ENCODE measurements around the gene CBFA2T3.

CBFA2T3 gene

GRCh38 chr16:88878356-88878755 is 98.7 kb downstream of the CBFA2T3 start:
- Histone ChIP-seq H3K79me2 (ENCODE audit: insufficient read depth, low read length) (no peaks in the 10 kb centered on the region), H3K4me3 (ENCODE audit: low read depth in 1 of 2, low read length in 2 of 2) (no peak overlapping the region), H2AFZ (ENCODE audit: low read depth, low read length) (no peak overlapping the region), H3K36me3 (ENCODE audit: insufficient read depth, low read length) (no peaks in the 10 kb centered on the region), H3K27ac (ENCODE audit: low read length) (no peak overlapping the region), H3K4me2 (ENCODE audit: insufficient read depth, low read length) (no peak overlapping the region), H4K20me1 (ENCODE audit: insufficient read depth, low read length) (0 out of 2 replicates have a peak, but pooled peaks cover 3% of the 10 kb centered on the region), H3K9me3 (ENCODE audit: insufficient read depth, low read length, severe bottlenecking) (no peaks in the 10 kb centered on the region), H3K9ac (ENCODE audit: low read depth, low read length) (no peak overlapping the region), H3K27me3 (ENCODE audit: insufficient read depth, low read length, poor library complexity) (no peaks in the 10 kb centered on the region), H3K4me1 (ENCODE audit: insufficient read depth, low read length) (no peaks in the 10 kb centered on the region)
- ATAC-seq (ENCODE audit: insufficient read depth, low read depth) (no peak), DNase-seq (no peak)
- TF ChIP-seq EZH2 (IDR thresholded peaks at IDR 0.05; ENCODE audit: borderline replicate concordance, low read depth, low read length, severe bottlenecking) (no peak), CTCF (IDR thresholded peaks at IDR 0.05; ENCODE audit: borderline replicate concordance, extremely low read depth, low read length, poor library complexity, severe bottlenecking) (no peak)

GRCh38 chr16:88877564-88878289 is 99.3 kb downstream of the CBFA2T3 start:
- Histone ChIP-seq H3K4me1 (ENCODE audit: insufficient read depth, low read length) (no peaks in the 10 kb centered on the region), H3K9ac (ENCODE audit: low read depth, low read length) (no peak overlapping the region), H3K27ac (ENCODE audit: low read length) (no peak overlapping the region), H3K9me3 (ENCODE audit: insufficient read depth, low read length, severe bottlenecking) (no peaks in the 10 kb centered on the region), H2AFZ (ENCODE audit: low read depth, low read length) (no peak overlapping the region), H3K4me3 (ENCODE audit: low read depth in 1 of 2, low read length in 2 of 2) (no peak overlapping the region), H3K79me2 (ENCODE audit: insufficient read depth, low read length) (no peaks in the 10 kb centered on the region), H3K4me2 (ENCODE audit: insufficient read depth, low read length) (no peak overlapping the region), H3K36me3 (ENCODE audit: insufficient read depth, low read length) (no peaks in the 10 kb centered on the region), H3K27me3 (ENCODE audit: insufficient read depth, low read length, poor library complexity) (no peaks in the 10 kb centered on the region), H4K20me1 (ENCODE audit: insufficient read depth, low read length) (0 out of 2 replicates have a peak, but pooled peaks cover 6% of the 10 kb centered on the region)
- TF ChIP-seq CTCF (IDR thresholded peaks at IDR 0.05; ENCODE audit: borderline replicate concordance, extremely low read depth, low read length, poor library complexity, severe bottlenecking) (no peak), EZH2 (IDR thresholded peaks at IDR 0.05; ENCODE audit: borderline replicate concordance, low read depth, low read length, severe bottlenecking) (no peak)
- ATAC-seq (ENCODE audit: insufficient read depth, low read depth) (no peak), DNase-seq (no peak)

GRCh38 chr16:88876942-88877526 is 100.0 kb downstream of the CBFA2T3 start:
- no peaks in the 10 kb centered on the region for H3K79me2 ChIP-seq (ENCODE audit: insufficient read depth, low read length)
- H3K4me3 ChIP-seq (ENCODE audit: low read depth in 1 of 2, low read length in 2 of 2): no peak overlapping the region
- TF ChIP-seq CTCF (IDR thresholded peaks at IDR 0.05; ENCODE audit: borderline replicate concordance, extremely low read depth, low read length, poor library complexity, severe bottlenecking) (no peak), EZH2 (IDR thresholded peaks at IDR 0.05; ENCODE audit: borderline replicate concordance, low read depth, low read length, severe bottlenecking) (no peak)
- H4K20me1 ChIP-seq (ENCODE audit: insufficient read depth, low read length): 0 out of 2 replicates have a peak, but pooled peaks cover 7% of the 10 kb centered on the region
- ATAC-seq (ENCODE audit: insufficient read depth, low read depth): no peak
- H3K27ac ChIP-seq (ENCODE audit: low read length): no peak overlapping the region
- no peak overlapping the region for H2AFZ ChIP-seq (ENCODE audit: low read depth, low read length)
- H3K9ac ChIP-seq (ENCODE audit: low read depth, low read length): no peak overlapping the region
- H3K4me2 ChIP-seq (ENCODE audit: insufficient read depth, low read length): no peak overlapping the region
- no peaks in the 10 kb centered on the region for H3K4me1 ChIP-seq (ENCODE audit: insufficient read depth, low read length)
- DNase-seq: no peak
- no peaks in the 10 kb centered on the region for H3K9me3 ChIP-seq (ENCODE audit: insufficient read depth, low read length, severe bottlenecking)
- no peaks in the 10 kb centered on the region for H3K27me3 ChIP-seq (ENCODE audit: insufficient read depth, low read length, poor library complexity)
- no peaks in the 10 kb centered on the region for H3K36me3 ChIP-seq (ENCODE audit: insufficient read depth, low read length)

Data from DND-41 (cell line).